ENCODE results near the gene PCGF1. TPM values are rescaled to one million over a fixed set of nuclear protein-coding genes. Genes with fewer than 3 reads are reported as not detected.
A peak's percentile ranks its signal among the peaks of the same experiment; 100 is the strongest.

Gene PCGF1
- total and polyA plus RNA-seq, 10 donors: 9.6 to 20.4 (median 14.6) TPM

DNA sequence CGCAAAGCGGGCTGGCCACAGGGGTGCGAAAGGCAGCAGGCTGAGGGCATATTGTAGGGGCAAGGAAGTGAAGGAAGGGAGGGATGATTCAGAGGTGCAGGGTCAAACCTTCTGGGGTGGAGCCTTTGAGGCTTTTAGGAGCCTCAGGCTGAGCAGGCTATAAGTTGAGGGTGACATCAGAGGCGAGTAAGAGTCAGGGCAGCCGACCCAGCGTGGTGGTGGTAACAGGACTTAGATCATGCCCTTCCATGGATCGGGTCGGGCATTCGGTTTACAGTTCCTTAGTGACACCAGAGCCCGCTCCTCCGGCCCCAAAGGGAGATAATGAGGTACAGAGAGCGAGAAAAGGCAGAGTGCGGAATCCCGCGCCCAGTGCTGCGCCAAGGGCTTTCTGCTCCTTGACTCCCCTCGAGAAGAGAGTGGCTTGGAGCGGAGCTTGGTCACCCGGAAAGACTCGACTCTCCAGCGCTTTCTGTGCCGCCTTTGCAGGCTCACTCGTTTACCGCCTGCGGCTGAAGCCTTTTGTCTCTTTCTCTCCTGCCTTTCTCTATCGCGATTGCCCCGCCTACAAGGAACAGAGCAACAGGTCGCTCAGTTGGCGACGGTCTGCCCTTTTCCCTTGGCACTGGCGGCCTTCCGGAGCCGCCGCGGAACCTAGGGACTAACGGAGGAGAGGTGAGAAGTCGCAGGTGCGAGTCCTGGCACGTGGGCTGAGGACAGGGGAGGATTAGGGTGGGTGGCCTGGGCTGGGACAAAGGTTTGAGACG is 8.8 kb downstream of the PCGF1 start:
- peak overlapping the region; percentile 34 to 68 (median 44) for H3K4me3 ChIP-seq
- H3K27me3 ChIP-seq (replicated peaks in 1 of 7): peaks cover 9 to 71% (median 42%) of the 10 kb centered on the region in 7 donors
- DNase-seq: peak; percentile 74
- peaks cover 24 to 57% (median 50%) of the 10 kb centered on the region in 6 donors for H3K4me1 ChIP-seq
- intact Hi-C loops (cut with DNase I; ENCODE audit: low total_unique reads): no loop called here
- H3K36me3 ChIP-seq: peaks cover 0 to 12% (median 6%) of the 10 kb centered on the region in 6 donors
- no peaks in the 10 kb centered on the region for H3K9me3 ChIP-seq
- WGBS, 5 donors: 1 to 2% (median 2%) methylated on average over 41 of the region's 41 CpGs
- TF ChIP-seq POLR2AphosphoS5 (IDR thresholded peaks at IDR 0.05) (peak in 1 of 3 donors; percentile 39), POLR2A (IDR thresholded peaks at IDR 0.05) (no peak)
- TF ChIP-seq, protein P1, sequence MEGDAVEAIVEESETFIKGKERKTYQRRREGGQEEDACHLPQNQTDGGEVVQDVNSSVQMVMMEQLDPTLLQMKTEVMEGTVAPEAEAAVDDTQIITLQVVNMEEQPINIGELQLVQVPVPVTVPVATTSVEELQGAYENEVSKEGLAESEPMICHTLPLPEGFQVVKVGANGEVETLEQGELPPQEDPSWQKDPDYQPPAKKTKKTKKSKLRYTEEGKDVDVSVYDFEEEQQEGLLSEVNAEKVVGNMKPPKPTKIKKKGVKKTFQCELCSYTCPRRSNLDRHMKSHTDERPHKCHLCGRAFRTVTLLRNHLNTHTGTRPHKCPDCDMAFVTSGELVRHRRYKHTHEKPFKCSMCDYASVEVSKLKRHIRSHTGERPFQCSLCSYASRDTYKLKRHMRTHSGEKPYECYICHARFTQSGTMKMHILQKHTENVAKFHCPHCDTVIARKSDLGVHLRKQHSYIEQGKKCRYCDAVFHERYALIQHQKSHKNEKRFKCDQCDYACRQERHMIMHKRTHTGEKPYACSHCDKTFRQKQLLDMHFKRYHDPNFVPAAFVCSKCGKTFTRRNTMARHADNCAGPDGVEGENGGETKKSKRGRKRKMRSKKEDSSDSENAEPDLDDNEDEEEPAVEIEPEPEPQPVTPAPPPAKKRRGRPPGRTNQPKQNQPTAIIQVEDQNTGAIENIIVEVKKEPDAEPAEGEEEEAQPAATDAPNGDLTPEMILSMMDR (IDR thresholded peaks at IDR 0.05 in 8 of 11, conservative IDR thresholded peaks at IDR 0.05 in 3 of 11): no peak
- peak overlapping the region in 1 of 8 donors; percentile 18 for H3K27ac ChIP-seq

DNA sequence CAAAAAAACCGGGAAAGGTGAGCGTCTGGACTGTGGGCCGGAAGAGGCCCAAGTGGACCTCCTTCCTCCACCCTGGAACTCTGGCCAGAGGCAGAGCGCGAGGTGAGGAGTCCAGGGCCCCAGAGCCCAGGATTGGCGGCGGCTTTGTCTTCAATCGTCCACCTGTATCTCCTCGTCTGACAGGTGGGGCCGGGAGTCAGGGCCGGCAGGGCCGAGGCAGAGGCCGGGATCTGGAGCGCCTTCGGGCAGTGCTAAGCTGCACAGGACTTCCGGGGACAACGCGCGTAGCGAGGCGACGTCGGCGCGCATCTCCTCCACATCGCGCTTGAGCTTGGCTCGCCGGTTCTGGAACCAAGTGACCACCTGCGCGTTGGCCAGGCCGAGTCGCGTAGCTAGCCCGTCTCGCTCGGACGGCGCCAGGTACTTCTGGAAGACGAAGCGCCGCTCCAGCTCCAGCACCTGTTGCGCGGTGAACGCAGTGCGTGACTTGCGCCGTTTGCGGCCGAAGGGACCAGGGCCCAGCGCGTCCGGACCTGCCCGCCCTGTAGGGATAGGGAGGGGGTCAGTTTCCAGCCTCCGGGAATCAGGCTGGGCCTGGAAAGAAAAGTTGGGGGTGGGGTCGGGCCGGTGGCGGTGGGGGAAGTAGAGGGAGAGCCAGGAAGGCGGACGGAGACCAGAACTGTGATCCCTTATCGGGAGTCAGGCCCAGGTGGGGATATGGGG is 9.6 kb downstream of the PCGF1 start:
- DNase-seq: peak; percentile 83
- WGBS, 5 donors: 2 to 5% (median 3%) methylated on average over 32 to 61 of the region's 61 CpGs
- Histone ChIP-seq H3K36me3 (peaks cover 0 to 19% (median 13%) of the 10 kb centered on the region in 6 donors), H3K27me3 (replicated peaks in 1 of 7) (peaks cover 9 to 63% (median 41%) of the 10 kb centered on the region in 7 donors), H3K4me3 (peak overlapping the region; percentile 34 to 68 (median 44)), H3K27ac (peak overlapping the region in 1 of 8 donors; percentile 18), H3K4me1 (peaks cover 24 to 50% (median 42%) of the 10 kb centered on the region in 6 donors), H3K9me3 (no peaks in the 10 kb centered on the region)
- intact Hi-C loops (cut with DNase I; ENCODE audit: low total_unique reads): no loop called here
- TF ChIP-seq POLR2AphosphoS5 (IDR thresholded peaks at IDR 0.05) (peak; percentile 61 to 89 (median 78)), POLR2A (IDR thresholded peaks at IDR 0.05) (no peak)
- TF ChIP-seq, protein P1 (IDR thresholded peaks at IDR 0.05 in 8 of 11, conservative IDR thresholded peaks at IDR 0.05 in 3 of 11): no peak

DNA sequence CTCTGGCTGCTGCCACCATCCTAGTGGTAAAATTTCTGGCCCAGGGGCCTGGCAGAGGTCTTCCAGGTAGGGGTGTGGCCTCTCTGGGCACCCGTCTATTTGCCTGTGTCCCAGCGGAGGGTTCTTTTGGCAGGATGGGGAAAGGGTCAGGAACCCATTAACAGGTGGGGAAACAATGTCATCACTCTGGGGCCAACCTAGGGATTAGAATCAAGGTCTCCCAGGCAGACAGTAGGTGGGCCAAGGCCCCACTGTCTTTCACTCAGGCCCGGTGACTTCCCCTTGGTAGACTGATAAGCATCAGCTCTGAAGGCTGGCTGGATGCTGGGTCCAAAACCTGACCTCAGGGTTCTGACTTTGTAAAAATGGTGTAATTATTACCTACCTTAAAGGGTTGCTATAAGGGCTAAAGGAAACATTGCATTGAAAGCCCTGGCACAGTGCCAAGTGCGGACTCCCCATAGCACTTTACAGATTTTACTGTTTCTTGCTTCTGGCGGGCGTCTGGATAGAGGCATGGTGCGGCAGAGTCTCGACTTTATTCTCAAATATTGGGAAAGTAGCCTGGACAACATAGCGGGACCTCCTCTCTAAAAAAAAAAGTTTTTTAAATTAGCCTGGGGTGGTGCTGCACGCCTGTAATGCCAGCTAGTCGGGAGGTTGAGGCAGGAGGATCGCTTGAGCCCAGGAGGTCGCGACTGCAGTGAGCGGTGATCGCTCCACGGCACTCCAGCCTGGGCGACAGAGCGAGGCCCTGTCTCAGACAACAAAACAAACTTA is 10.3 kb downstream of the PCGF1 start:
- intact Hi-C loops (cut with DNase I; ENCODE audit: low total_unique reads): no loop called here
- peaks cover 9 to 56% (median 34%) of the 10 kb centered on the region in 7 donors for H3K27me3 ChIP-seq (replicated peaks in 1 of 7)
- TF ChIP-seq POLR2AphosphoS5 (IDR thresholded peaks at IDR 0.05): peak in 1 of 3 donors; percentile 25
- TF ChIP-seq POLR2A (IDR thresholded peaks at IDR 0.05): no peak
- TF ChIP-seq, protein P1 (IDR thresholded peaks at IDR 0.05 in 8 of 11, conservative IDR thresholded peaks at IDR 0.05 in 3 of 11): no peak
- no peak overlapping the region for H3K27ac ChIP-seq
- H3K4me1 ChIP-seq: peaks cover 24 to 42% (median 35%) of the 10 kb centered on the region in 6 donors
- H3K4me3 ChIP-seq: peak overlapping the region in 6 of 8 donors; percentile 34 to 68 (median 51)
- no peaks in the 10 kb centered on the region for H3K9me3 ChIP-seq
- peaks cover under 1 to 27% (median 21%) of the 10 kb centered on the region in 6 donors for H3K36me3 ChIP-seq
- peak; percentile 30 for DNase-seq
- WGBS, 5 donors: 55 to 69% (median 62%) methylated on average over 18 to 19 of the region's 19 CpGs

Measured in spleen (tissue), 11 donors.